ENCODE measurements around the gene ZSCAN20. TPM values are rescaled to one million over a fixed set of nuclear protein-coding genes. Genes with fewer than 3 reads are reported as not detected.

Gene ZSCAN20
- total RNA-seq, 2 donors from 2014 or later: 5.0 to 5.4 TPM

- intact Hi-C loops (cut with DNase I): no loop called here
- Histone ChIP-seq H3K9ac (ENCODE audit: low read depth in 2 of 2, low read length in 2 of 2) (no peak overlapping the region), H3K4me3 (no peak overlapping the region), H3K27ac (no peak overlapping the region), H3K9me3 (no peaks in the 10 kb centered on the region), H3K36me3 (no peaks in the 10 kb centered on the region), H3K27me3 (no peaks in the 10 kb centered on the region), H3K4me1 (no peaks in the 10 kb centered on the region)
- DNase-seq: no peak
- no peak for TF ChIP-seq CTCF (IDR thresholded peaks at IDR 0.05)
Measured at GRCh38 chr1:33532250-33532649, 59.8 kb downstream of the ZSCAN20 start.

- DNase-seq: no peak
- intact Hi-C loops (cut with DNase I): no loop called here
- H3K4me3 ChIP-seq: no peak overlapping the region
- H3K9me3 ChIP-seq: no peaks in the 10 kb centered on the region
- no peaks in the 10 kb centered on the region for H3K27me3 ChIP-seq
- H3K36me3 ChIP-seq: no peaks in the 10 kb centered on the region
- no peaks in the 10 kb centered on the region for H3K4me1 ChIP-seq
- no peak for TF ChIP-seq CTCF (IDR thresholded peaks at IDR 0.05)
- H3K27ac ChIP-seq: no peak overlapping the region
- H3K9ac ChIP-seq (ENCODE audit: low read depth in 2 of 2, low read length in 2 of 2): no peak overlapping the region
Measured at GRCh38 chr1:33532936-33533335, 60.5 kb downstream of the ZSCAN20 start.

- no peak overlapping the region for H3K9ac ChIP-seq (ENCODE audit: low read depth in 2 of 2, low read length in 2 of 2)
- no peaks in the 10 kb centered on the region for H3K27me3 ChIP-seq
- intact Hi-C loops (cut with DNase I): no loop called here
- no peak for TF ChIP-seq CTCF (IDR thresholded peaks at IDR 0.05)
- H3K4me1 ChIP-seq: no peaks in the 10 kb centered on the region
- H3K36me3 ChIP-seq: no peaks in the 10 kb centered on the region
- H3K27ac ChIP-seq: no peak overlapping the region
- no peak overlapping the region for H3K4me3 ChIP-seq
- no peaks in the 10 kb centered on the region for H3K9me3 ChIP-seq
- DNase-seq: no peak
Measured at GRCh38 chr1:33535334-33535733, 62.9 kb downstream of the ZSCAN20 start.

GRCh38 chr1:33537885-33538284 lies 65.4 kb downstream of the ZSCAN20 start:
- Histone ChIP-seq H3K9ac (ENCODE audit: low read depth in 2 of 2, low read length in 2 of 2) (no peak overlapping the region), H3K4me3 (no peak overlapping the region), H3K36me3 (no peaks in the 10 kb centered on the region), H3K27me3 (no peaks in the 10 kb centered on the region), H3K27ac (no peak overlapping the region), H3K9me3 (no peaks in the 10 kb centered on the region), H3K4me1 (no peaks in the 10 kb centered on the region)
- no peak for DNase-seq
- no peak for TF ChIP-seq CTCF (IDR thresholded peaks at IDR 0.05)
- intact Hi-C loops (cut with DNase I): no loop called here

GRCh38 chr1:33541966-33542365 lies 69.5 kb downstream of the ZSCAN20 start:
- no peak for TF ChIP-seq CTCF (IDR thresholded peaks at IDR 0.05)
- intact Hi-C loops (cut with DNase I): no loop called here
- no peak overlapping the region for H3K9ac ChIP-seq (ENCODE audit: low read depth in 2 of 2, low read length in 2 of 2)

More at GRCh38 chr1:33541966-33542365, 69.5 kb downstream of the ZSCAN20 start:
- Histone ChIP-seq H3K27ac (no peak overlapping the region), H3K4me3 (no peak overlapping the region), H3K36me3 (no peaks in the 10 kb centered on the region), H3K9me3 (no peaks in the 10 kb centered on the region), H3K4me1 (no peaks in the 10 kb centered on the region), H3K27me3 (no peaks in the 10 kb centered on the region)
- DNase-seq: no peak

Other genes with a start within 250 kb of the ZSCAN20 start
- 1 to 10 TPM; 8.9 to 9.8 TPM for gene ZNF362, start 216.2 kb upstream of the ZSCAN20 start, total RNA-seq
- not detected for gene A3GALT2, start 151.5 kb upstream of the ZSCAN20 start, total RNA-seq
- gene PHC2, start 41.5 kb upstream of the ZSCAN20 start, total RNA-seq: 10 to 100 TPM; 60.6 to 74.8 TPM

All from colonic mucosa (tissue), 4 donors.